ENCODE measurements around the gene PDGFRB.
A peak's percentile ranks its signal among the peaks of the same experiment; 100 is the strongest.

PDGFRB gene

DNA sequence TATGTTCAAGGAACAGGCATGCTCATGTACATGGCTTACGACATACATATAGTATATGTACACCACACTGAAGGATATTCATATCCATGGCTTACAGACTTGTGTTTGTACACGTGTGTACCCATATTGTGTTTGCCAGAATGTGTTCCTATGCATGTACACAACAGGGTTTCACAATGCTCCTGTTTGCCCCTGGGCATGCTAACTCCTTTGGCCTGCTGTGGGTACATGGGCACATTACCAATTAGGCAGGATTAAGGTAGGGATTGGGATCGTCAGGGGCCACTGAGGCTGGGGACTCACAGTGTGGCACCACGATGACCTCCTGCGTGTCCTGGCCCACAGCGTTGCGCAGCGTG lies 26.2 kb downstream of the PDGFRB start:
- DNase-seq: no peak

GRCh38 chr5:150126921-150127265 lies 28.8 kb downstream of the PDGFRB start:
- no peak for DNase-seq

DNA sequence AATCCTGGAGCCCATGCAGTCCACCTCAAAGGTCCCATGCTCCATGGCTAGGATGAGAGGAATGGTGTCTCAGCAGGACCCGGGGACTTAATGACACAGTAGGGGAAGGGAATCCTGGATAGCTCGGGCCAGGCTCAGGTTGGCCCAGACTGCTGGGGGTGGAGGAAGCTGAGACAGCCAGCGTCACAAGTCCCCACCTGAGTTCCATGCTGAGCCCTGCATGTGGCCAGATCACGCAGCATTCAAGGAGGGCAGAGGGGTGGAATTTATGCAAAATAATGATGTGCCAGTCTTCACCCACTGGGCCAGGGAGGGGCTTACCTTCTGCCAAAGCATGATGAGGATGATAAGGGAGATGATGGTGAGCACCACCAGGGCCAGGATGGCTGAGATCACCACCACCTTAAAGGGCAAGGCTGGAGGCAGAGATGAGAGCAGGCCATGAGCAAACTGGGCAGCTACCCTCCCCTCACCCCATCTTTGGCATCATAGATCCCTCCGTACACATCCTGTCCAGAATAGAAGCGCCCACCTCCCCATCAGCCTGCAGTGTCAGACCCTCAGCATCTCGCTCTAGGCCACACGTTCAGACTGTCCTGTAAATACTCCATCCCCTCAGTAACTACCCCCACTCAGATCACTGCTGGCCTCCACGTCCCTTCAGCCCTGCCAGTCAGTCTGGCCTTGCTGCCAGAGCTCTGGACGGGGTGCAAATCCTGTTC lies 29.3 kb downstream of the PDGFRB start:
- no peak for DNase-seq

GRCh38 chr5:150125334-150125733 lies 30.3 kb downstream of the PDGFRB start:
- DNase-seq: no peak

DNA sequence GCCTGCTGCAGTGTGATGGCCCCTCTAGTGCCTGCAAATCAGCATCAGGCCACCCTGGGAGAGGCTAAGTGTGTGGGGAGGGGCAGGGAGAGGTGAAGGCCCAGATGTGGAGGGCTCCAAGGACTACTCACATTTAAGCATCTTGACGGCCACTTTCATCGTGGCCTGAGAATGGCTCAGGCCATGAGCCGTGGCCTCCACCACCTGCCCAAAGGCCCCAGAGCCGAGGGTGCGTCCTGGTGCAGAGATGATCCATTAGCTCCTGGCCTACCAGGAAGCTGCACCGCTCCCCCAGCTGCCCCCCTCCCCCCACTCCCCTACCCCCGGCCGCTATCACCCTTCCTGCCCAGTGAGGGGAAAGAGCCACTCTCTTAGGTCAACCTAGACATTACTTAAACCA lies 31.0 kb downstream of the PDGFRB start:
- DNase-seq: no peak

GRCh38 chr5:150124111-150124557 lies 31.5 kb downstream of the PDGFRB start:
- no peak for DNase-seq

DNA sequence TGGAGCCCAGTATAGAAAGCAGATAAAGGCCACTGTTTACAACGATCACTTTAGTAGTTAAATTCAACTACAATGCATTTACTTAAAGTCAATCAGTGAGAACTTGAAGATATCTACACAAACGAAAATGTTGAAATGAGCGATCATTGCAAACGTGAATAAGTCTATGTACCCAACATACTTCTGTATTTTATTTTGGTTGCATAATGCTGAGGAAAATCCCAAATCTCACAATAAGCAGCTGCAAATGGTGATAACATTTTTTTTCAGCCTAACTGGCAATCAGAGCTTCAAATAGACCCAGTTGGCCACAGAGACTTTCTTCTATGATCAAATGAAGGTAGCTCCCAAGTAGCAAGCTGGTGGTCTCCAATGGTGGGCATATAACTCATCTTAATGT lies 32.1 kb downstream of the PDGFRB start:
- no peak for DNase-seq

GRCh38 chr5:150122536-150123481 lies 32.8 kb downstream of the PDGFRB start:
- DNase-seq: no peak

DNA sequence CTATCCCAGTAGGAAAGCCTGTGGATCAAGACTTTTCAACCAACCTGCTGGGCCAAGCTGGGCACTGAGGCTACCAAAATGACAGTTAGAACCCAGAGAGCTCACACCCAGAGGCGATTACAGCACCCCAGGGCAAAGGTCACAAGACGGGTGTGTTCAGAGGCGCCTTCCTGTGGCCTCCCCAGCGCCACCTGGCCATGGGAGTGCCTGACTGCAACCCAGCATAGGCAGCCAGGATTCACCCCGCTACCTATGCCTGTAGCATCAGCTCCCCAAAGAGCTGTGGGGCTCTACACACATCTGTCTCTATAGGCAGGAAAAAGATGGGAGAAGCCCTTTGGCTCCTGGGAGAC lies 33.5 kb downstream of the PDGFRB start:
- DNase-seq: peak in 1 of 2 experiments; percentile 31

GRCh38 chr5:150121448-150122157 lies 34.0 kb downstream of the PDGFRB start:
- no peak for DNase-seq

DNA sequence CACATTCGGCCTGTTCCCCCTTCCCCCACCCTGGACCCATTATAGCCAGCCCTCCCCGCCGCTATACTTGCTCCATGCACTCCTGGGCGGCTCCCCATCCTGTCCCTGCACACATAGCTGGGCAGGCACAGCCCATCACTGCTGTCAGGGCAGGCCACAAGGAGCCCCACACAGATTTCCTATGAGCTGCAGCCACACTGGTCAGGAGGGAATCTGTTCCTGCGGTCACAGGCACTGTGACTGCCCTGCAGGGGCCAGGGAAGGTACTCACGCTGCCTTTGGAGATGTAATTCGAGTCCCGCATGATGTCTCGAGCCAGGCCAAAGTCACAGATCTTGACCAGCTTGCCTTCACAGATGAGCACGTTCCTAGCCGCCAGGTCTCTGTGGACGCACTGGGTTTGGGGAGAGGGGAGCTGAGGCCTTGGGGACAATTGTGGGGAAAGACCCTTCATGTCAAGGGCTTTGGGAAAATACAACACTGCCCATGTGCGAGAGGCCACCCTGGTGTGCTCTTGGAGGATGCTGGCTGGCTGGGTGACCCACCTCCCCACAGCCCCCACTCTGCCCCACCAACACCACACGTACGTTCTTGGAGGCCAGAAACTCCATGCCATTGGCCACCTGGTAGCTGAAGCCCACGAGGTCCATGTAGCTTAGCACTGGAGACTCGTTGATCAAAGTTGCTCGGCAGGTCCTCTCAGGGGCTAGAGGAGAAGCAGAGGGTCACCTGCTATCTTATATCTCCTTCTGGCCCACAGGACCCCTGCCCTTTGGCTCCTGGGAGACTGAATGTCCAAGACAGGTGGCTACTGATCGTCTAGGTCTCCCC lies 34.8 kb downstream of the PDGFRB start:
- no peak for DNase-seq

DNA sequence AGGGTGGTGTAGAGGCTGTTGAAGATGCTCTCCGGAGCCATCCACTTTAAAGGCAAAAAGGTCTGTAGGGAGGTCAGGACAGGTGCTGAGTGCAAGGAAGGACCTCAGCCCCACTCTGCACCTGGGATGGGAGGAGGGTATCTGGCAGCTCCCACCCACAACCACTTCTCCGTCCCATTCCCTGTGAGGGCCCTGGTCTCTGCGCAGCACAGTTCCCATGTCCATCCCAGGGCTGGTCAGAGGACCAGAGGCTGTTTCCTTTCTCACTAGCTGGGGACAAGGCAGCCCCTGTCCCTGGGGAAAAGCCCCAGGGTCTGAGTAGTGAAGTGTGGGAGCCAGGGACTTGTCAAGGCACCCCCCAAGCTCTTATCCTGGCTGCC lies 35.6 kb downstream of the PDGFRB start:
- DNase-seq: no peak

DNA sequence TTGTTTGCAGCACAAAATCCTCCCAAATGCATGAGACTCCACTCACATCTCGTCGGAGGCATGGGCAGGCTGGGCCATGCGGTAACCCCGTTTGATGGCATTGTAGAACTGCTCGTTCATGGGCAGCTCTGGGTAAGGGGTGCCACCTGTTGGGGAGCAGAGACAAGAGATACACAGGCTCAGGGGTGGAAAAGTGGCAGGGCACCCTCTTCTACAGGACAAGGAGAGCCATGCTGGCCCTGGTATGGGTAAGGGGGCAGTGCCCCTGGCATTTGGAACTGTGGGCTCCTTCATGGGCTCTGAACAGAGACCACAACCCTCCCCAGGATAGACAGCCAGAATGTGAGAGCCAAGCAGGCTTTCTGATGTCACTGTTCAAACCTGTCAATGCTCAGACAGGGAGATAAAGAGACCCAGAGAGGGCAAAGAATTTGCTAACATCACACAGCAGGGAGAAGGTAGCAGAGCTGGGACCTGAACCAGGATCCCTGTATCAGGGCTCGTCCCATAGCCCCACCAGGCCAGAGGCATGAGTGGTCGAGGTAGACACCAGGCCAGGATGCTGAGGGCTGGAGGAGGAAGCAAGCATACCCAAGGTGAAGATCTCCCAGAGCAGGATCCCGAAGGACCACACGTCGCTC lies 36.1 kb downstream of the PDGFRB start:
- no peak for DNase-seq

- no peak for DNase-seq
These were observed 37.0 kb downstream of the PDGFRB start for GRCh38 chr5:150118561-150119229.

DNA sequence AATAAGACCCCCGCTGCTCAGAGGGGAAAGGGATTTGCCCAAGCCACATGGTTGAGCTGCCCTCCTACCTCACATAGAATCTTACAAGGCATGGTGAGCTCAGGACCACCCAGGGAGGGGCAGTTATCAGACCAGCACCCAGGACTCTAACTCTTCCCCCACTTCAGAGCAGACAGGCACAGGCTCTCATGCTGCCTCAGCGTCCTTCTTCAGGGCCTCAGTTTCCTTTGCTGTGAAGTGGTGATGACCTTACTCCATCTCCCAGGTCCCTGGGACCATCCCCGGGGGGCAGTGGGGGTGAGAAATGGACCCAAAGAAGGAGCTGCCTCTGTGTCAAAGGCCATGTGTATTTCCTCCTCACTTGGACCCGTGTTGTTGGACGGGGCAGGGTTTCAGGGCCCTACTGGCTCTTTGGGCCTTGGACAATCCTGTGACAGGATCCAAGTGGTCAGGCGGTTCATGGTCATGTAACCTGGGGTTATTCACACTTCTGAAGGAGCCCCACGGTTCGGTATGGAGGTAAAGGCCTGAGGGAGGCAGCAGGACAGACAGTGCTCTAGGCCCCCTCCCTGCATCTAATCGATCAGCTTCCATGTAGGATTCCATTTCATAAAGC lies 37.6 kb downstream of the PDGFRB start:
- DNase-seq: no peak

DNA sequence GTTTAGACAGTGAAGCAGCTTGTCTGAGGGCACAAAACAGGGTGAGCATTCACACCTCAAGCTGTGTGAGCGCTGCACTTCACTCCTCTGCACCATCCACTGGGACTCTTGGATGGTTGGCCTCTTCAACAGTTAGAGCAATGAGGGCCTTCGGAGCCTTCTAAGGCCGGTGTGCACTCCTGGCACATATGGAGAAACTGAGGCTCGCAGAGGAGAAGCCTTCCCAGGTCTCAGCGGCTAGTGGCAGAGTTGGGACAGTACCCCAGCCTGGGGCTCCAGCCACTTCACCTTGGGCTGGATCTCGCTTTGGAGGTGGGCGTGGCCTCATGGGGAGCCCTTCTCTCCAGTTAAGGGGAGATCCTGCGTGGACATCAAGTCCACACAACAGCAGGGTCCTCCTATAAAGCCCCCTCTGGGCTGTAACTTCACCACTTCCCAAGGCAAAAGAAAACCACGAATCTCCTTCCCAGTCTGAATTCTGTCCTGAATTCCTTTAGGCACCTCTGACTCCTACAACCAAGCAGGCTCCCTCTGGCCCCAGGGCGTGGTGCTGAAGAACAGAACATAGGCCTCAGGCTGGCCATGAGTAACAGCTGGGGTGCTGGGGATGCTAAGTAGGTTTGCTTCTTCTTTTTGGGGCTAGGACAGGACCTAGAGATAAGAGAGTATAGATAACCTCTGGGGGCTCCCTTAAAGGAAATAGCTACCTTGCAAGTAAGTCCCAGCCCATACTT lies 38.8 kb downstream of the PDGFRB start:
- DNase-seq: no peak

DNA sequence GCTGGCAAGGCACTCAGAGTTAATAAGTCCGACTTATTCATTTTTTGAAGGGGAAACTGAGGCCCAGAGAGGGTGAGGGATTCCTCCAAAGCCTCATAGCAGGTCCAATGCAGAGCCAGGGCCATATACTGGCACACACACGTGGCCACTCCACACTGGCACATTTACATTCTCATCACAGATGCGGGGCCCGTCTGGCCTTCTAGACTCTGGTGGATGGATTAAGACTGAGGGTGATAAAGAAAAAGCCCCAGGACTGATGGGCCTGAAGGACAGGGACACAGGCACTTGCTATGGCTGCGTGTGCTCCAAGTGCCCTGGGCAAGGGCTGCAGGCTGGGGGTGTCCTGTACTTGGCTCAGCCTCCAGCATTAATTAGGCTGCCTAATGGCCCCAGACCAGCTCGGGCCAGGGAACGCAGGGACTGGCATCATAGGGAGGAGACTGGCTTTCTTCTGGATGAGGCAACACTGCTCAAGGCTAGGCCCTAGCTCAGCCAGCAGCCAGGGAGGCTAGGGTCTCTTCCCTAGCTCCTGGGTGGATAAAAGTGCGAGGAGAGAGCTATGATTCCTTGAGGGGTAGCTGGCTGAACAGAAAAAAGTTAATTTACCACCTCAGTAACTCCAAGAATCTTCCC lies 40.8 kb downstream of the PDGFRB start:
- no peak for DNase-seq

DNA sequence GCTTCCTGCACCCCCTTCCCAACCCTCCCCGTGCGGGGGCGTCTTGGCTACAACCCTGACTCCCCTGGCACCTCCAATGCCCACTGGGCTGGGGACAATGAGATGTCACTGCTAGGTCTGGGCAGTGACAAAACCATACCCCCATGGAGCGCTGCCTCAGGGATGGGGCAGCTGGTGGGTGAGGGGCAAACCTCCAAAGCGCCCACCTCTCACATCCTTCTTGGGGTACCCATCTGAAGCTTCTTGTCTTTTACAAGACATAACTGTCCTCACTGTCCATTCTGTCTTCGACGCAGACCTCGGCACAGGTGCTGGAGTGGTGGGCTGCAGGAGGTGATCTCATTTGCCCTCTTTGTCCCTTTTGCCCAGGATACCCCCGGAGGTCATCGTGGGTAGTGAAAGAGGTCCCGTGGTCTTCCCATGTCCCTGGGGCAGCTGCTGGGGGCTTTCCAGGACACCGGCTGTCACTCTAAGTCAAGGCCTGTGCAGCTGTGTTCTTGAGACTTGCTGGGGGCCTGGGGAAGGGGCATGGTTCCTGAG lies 41.5 kb downstream of the PDGFRB start:
- no peak for DNase-seq

DNA sequence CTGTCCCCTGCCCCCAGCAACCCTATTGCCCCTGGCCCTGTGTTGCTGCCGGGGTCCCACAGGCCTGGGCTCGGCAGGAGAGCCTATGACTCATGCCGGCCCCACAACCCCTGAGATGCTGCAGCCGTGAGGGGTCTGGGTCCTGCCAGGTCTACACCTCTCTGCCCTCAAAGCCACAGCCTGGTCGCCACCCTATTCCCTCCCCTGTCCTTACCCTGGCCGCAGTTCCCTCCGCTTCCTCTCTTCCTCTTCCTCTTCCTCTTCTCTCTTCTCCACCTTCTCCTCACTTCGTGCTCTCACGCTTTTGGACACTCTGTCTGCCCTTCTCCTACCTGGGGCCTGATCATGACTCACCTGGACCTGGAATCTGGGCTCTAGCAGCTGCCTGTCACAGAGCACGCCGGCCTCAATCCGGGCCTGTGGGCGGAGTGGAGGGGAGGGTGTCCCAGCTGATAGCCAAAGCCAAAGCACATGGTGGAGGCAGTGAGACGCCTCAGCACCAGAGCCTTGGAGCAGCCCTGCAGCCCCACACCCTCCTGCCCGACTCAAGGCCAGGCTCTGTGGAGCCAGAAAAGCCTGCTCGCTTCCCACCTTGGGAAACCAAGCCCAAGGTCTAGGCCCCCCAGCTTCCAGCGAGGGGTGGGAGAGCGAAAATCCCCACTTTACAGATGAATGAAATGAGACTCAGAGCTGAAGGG lies 42.4 kb downstream of the PDGFRB start:
- DNase-seq: no peak
